ENCODE data around the gene GPX3. TPM values are rescaled to one million over a fixed set of nuclear protein-coding genes. Genes with fewer than 3 reads are reported as not detected.

Gene GPX3
- total and polyA plus RNA-seq, 3 donors from 2014 or later: 119 to 224 (median 216) TPM

- TF ChIP-seq POLR2A (IDR thresholded peaks at IDR 0.05): no peak
- no peak for TF ChIP-seq CTCF (IDR thresholded peaks at IDR 0.05)
- no peak overlapping the region for H3K4me3 ChIP-seq
- 80 to 85% methylated on average over 10 to 14 of the region's 14 CpGs for WGBS, 2 donors
- no peaks in the 10 kb centered on the region for H3K36me3 ChIP-seq (ENCODE audit: low read depth, missing control alignments)
- H3K27me3 ChIP-seq: no peaks in the 10 kb centered on the region
- intact Hi-C loops (cut with DNase I; ENCODE audit: low total_unique reads): no loop called here
- no peak for DNase-seq
- H3K27ac ChIP-seq: no peak overlapping the region
- H3K4me1 ChIP-seq: peaks cover 12% of the 10 kb centered on the region
- H3K9me3 ChIP-seq: no peaks in the 10 kb centered on the region
These were observed 13.0 kb downstream of the GPX3 start for GRCh38 chr5:151033217-151033934.

- Histone ChIP-seq H3K4me3 (no peak overlapping the region), H3K4me1 (peaks cover 23% of the 10 kb centered on the region), H3K27me3 (no peaks in the 10 kb centered on the region), H3K9me3 (no peaks in the 10 kb centered on the region), H3K27ac (no peak overlapping the region), H3K36me3 (ENCODE audit: low read depth, missing control alignments) (no peaks in the 10 kb centered on the region)
- TF ChIP-seq CTCF (IDR thresholded peaks at IDR 0.05) (no peak), POLR2A (IDR thresholded peaks at IDR 0.05) (no peak)
- 93 to 94% methylated on average over 19 of the region's 19 CpGs for WGBS, 2 donors
- DNase-seq: no peak
- intact Hi-C loops (cut with DNase I; ENCODE audit: low total_unique reads): no loop called here
These were observed 14.3 kb downstream of the GPX3 start for GRCh38 chr5:151034422-151035379.

- DNase-seq: no peak
- H3K27me3 ChIP-seq: no peaks in the 10 kb centered on the region
- no peaks in the 10 kb centered on the region for H3K36me3 ChIP-seq (ENCODE audit: low read depth, missing control alignments)
- no peak overlapping the region for H3K4me3 ChIP-seq
- WGBS, 2 donors: 90 to 91% methylated on average over 6 of the region's 6 CpGs
- TF ChIP-seq CTCF (IDR thresholded peaks at IDR 0.05) (no peak), POLR2A (IDR thresholded peaks at IDR 0.05) (no peak)
- H3K4me1 ChIP-seq: peaks cover 29% of the 10 kb centered on the region
- H3K27ac ChIP-seq: no peak overlapping the region
- no peaks in the 10 kb centered on the region for H3K9me3 ChIP-seq
- intact Hi-C loops (cut with DNase I; ENCODE audit: low total_unique reads): no loop called here
These were observed 16.2 kb downstream of the GPX3 start for GRCh38 chr5:151036556-151036955.

GRCh38 chr5:151037561-151038411, 17.4 kb downstream of the GPX3 start:
- no peaks in the 10 kb centered on the region for H3K9me3 ChIP-seq
- H3K27ac ChIP-seq: peak overlapping the region; percentile 56 to 71
- 45 to 51% methylated on average over 12 of the region's 12 CpGs for WGBS, 2 donors
- H3K4me3 ChIP-seq: no peak overlapping the region
- H3K36me3 ChIP-seq (ENCODE audit: low read depth, missing control alignments): no peaks in the 10 kb centered on the region
- H3K27me3 ChIP-seq: no peaks in the 10 kb centered on the region
- DNase-seq: peak; percentile 79
- peaks cover 29% of the 10 kb centered on the region for H3K4me1 ChIP-seq
- intact Hi-C loops (cut with DNase I; ENCODE audit: low total_unique reads): no loop called here
- TF ChIP-seq POLR2A (IDR thresholded peaks at IDR 0.05) (no peak), CTCF (IDR thresholded peaks at IDR 0.05) (no peak)

Measured in testis (tissue), 3 donors.